H1 (cell line): ENCODE data around the gene PLCB2. TPM values are rescaled to one million over a fixed set of nuclear protein-coding genes. Genes with fewer than 3 reads are reported as not detected.
A peak's percentile ranks its signal among the peaks of the same experiment; 100 is the strongest.

Experiments used
- ASH2L ChIP-seq: fragments of 200-600, 300-600 bp; sonication (generic); IDR thresholded peaks from one replicate; pipeline ENCODE4 v1.7.1; 2017; ENCODE audit warnings: low read length
- CBX8 ChIP-seq: fragments of 300-800, 300-1000 bp; sonication (generic); IDR thresholded peaks from 2 replicates; pipeline ENCODE4 v1.7.1; 2016; ENCODE audit warnings: low read depth, low read length, borderline replicate concordance
- CTBP2 ChIP-seq: IDR thresholded peaks from 2 replicates; pipeline ENCODE4 v1.7.0; 2011; ENCODE audit warnings: borderline replicate concordance, mild to moderate bottlenecking, moderate library complexity, mixed read lengths, low read length; ENCODE audit not compliant: insufficient read depth, insufficient read length
- CTCF ChIP-seq, 3 experiments: IDR thresholded peaks; 1 replicate in 2 of 3; 2 replicates in 1 of 3; pipeline versions ENCODE4 v1.5.1 to v1.6.1; 2011; ENCODE audit warnings: low read length in 3 of 3, mild to moderate bottlenecking in 3 of 3, inconsistent platforms in 2 of 3, low read depth in 1 of 3, moderate library complexity in 1 of 3; ENCODE audit not compliant: insufficient read depth in 1 of 3; ENCODE audit errors: control extremely low read depth in 1 of 3
- EGR1 ChIP-seq: IDR thresholded peaks from 2 replicates; pipeline ENCODE4 v1.6.1; 2011; ENCODE audit warnings: low read depth, low read length, borderline replicate concordance
- EZH2 ChIP-seq: fragments of 200-600 bp; sonication (generic); IDR thresholded peaks from 2 replicates; pipeline ENCODE4 v1.7.1; 2012; ENCODE audit warnings: low read depth, mild to moderate bottlenecking, moderate library complexity, low read length, inconsistent platforms; ENCODE audit not compliant: severe bottlenecking
- KDM1A ChIP-seq: fragments of 200-600, 300-600 bp; sonication (generic); IDR thresholded peaks from 2 replicates; pipeline ENCODE4 v1.7.1; 2016; ENCODE audit warnings: mild to moderate bottlenecking, low read length, borderline replicate concordance
- MAX ChIP-seq: IDR thresholded peaks from 2 replicates; pipeline ENCODE4 v1.6.1; 2012; ENCODE audit warnings: inconsistent platforms
- NANOG ChIP-seq: IDR thresholded peaks from 2 replicates; pipeline ENCODE4 v1.6.1; 2011; ENCODE audit warnings: low read length, low read depth, mild to moderate bottlenecking, inconsistent platforms; ENCODE audit not compliant: insufficient read depth, poor library complexity, severe bottlenecking
- NRF1 ChIP-seq: IDR thresholded peaks from 2 replicates; pipeline ENCODE4 v1.6.1; 2011; ENCODE audit warnings: mild to moderate bottlenecking, low read depth, low read length, improper control_type of control experiment
- PHF8 ChIP-seq: fragments of 200-600 bp; sonication (generic); conservative IDR thresholded peaks from 2 replicates; pipeline ENCODE4 v1.7.1; 2012; ENCODE audit warnings: low read depth, mild to moderate bottlenecking, inconsistent platforms, low read length, moderate library complexity
- RXRA ChIP-seq: IDR thresholded peaks from 2 replicates; pipeline ENCODE4 v1.6.1; 2011; ENCODE audit warnings: low read depth, mild to moderate bottlenecking, low read length, moderate library complexity; ENCODE audit not compliant: insufficient read depth
- SIN3A ChIP-seq, 2 experiments: IDR thresholded peaks in 1 of 2; conservative IDR thresholded peaks in 1 of 2; 2 replicates each; pipeline ENCODE4 v1.6.1; 2011 to 2012; ENCODE audit warnings: low read length in 2 of 2, improper control_type of control experiment in 1 of 2, low read depth in 1 of 2, mild to moderate bottlenecking in 1 of 2
- SP2 ChIP-seq: IDR thresholded peaks from 2 replicates; pipeline ENCODE4 v1.6.1; 2012; ENCODE audit warnings: mild to moderate bottlenecking, low read length, inconsistent platforms
- SP4 ChIP-seq: IDR thresholded peaks from 2 replicates; pipeline ENCODE4 v1.6.1; 2012; ENCODE audit warnings: low read length, inconsistent platforms
- SRF ChIP-seq: IDR thresholded peaks from 2 replicates; pipeline ENCODE4 v1.6.1; 2011; ENCODE audit warnings: mild to moderate bottlenecking, low read depth, low read length, moderate library complexity
- SUZ12 ChIP-seq: fragments of 200-600 bp; sonication (generic); IDR thresholded peaks from 2 replicates; pipeline ENCODE4 v1.6.1; 2012; ENCODE audit warnings: mild to moderate bottlenecking, inconsistent platforms, low read length, moderate library complexity, mixed read lengths
- TAF7 ChIP-seq: optimal IDR thresholded peaks from 2 replicates; pipeline ENCODE3; 2011; ENCODE audit warnings: low read depth, mild to moderate bottlenecking, inconsistent platforms, low read length, moderate library complexity, borderline replicate concordance
- TCF12 ChIP-seq: IDR thresholded peaks from 2 replicates; pipeline ENCODE4 v1.6.1; 2011; ENCODE audit warnings: low read depth, mild to moderate bottlenecking, low read length
- YY1 ChIP-seq: IDR thresholded peaks from 2 replicates; pipeline ENCODE4 v1.6.1; 2011; ENCODE audit warnings: low read depth, mild to moderate bottlenecking, low read length
- ZNF274 ChIP-seq: IDR thresholded peaks from 2 replicates; pipeline ENCODE4 v1.7.0; 2012; ENCODE audit warnings: low read length, borderline replicate concordance; ENCODE audit errors: extremely low read depth
- polyA plus RNA-seq, 7 experiments: library from polyadenylated mRNA; depleted of rRNA in 3 of 7; stranded (reverse) in 5 of 7; unstranded in 2 of 7; fragments of >200 nt in 5 of 7; fragments of 200-250 nt in 2 of 7; gene quantifications; 1 replicate in 5 of 7; 2 replicates in 1 of 7; 4 replicates in 1 of 7; pipeline versions ENCODE4 v1.2.1 to v1.2.3, GENCODE V29; 2011 to 2013; ENCODE audit warnings: missing spikeins in 2 of 7, mixed read lengths in 2 of 7
- total RNA-seq: library from RNA; stranded (reverse); fragmentation: NEBNext Ultra II Directional; extraction: Animal tissue kit (Norgen Biotek cat#: 25700); gene quantifications from 2 replicates; pipeline ENCODE4 v1.2.1, GENCODE V29; 2021

Gene PLCB2
- total and polyA plus RNA-seq, 2 of the 8 experiments (the other 6 are each of a cell fraction or from before 2014, with no cell fraction given) = 7.2 to 8.4 TPM

GRCh38 chr15:40238532-40239403, 69.0 kb downstream of the PLCB2 start, which contains the start of gene PAK6 (continued):
- TF ChIP-seq SUZ12 (no peak), NANOG (peak; percentile 46), MAX (peak; percentile 91), CBX8 (no peak), SP4 (no peak), RXRA (no peak), EGR1 (no peak), YY1 (no peak), ASH2L (peak; percentile 88), CTCF (IDR thresholded peaks at IDR 0.05; ENCODE audit: control extremely low read depth in 1 of 3, insufficient read depth in 1 of 3, low read depth in 1 of 3, low read length in 3 of 3) (peak in 1 of 3 experiments; percentile 4; a peak in 1 of 4 replicates), NRF1 (no peak), TCF12 (no peak), SIN3A (conservative IDR thresholded peaks at IDR 0.05 in 1 of 2, IDR thresholded peaks at IDR 0.05 in 1 of 2; ENCODE audit: low read depth in 1 of 2, low read length in 2 of 2) (no peak), ZNF274 (no peak), SP2 (no peak), EZH2 (no peak), KDM1A (no peak), TAF7 (no peak), CTBP2 (no peak), PHF8 (0 out of 2 replicates have a peak, but pooled peaks have one; percentile 17), SRF (no peak)
